ENCODE measurements around the gene HSF4. TPM values are rescaled to one million over a fixed set of nuclear protein-coding genes. Genes with fewer than 3 reads are reported as not detected.

The HSF4 gene
- total RNA-seq, 1 experiment from 2014 or later = 1.2 TPM

- Mint-ChIP-seq H3K4me1 (no peaks in the 10 kb centered on the region), H3K27ac (no peak overlapping the region), H3K27me3 (ENCODE audit: low read depth) (no peaks in the 10 kb centered on the region), H3K4me3 (no peak overlapping the region), H3K36me3 (ENCODE audit: insufficient read depth in 1 of 3, low read depth in 3 of 3) (peaks cover 24 to 83% (median 55%) of the 10 kb centered on the region in 3 experiments; a peak in 6 of 7 replicates), H3K9me3 (no peaks in the 10 kb centered on the region)
- Histone ChIP-seq H3K27me3 (ENCODE audit: insufficient read depth, low read length) (no peaks in the 10 kb centered on the region), H3K9ac (ENCODE audit: extremely low read depth, insufficient read length, low read length) (no peak overlapping the region), H4K20me1 (ENCODE audit: control insufficient read depth, insufficient read depth, insufficient read length) (no peaks in the 10 kb centered on the region), H2BK5ac (ENCODE audit: insufficient read length, low read length) (no peak overlapping the region), H4K8ac (replicated peaks; ENCODE audit: insufficient read length, low read depth, low read length) (no peak overlapping the region), H4K5ac (ENCODE audit: insufficient read length, low read depth, low read length) (no peak overlapping the region), H3K9me3 (ENCODE audit: control insufficient read depth, low read depth, low read length) (no peaks in the 10 kb centered on the region), H3K4ac (ENCODE audit: low read depth, low read length) (no peak overlapping the region), H3K23me2 (ENCODE audit: insufficient read length, low read depth, low read length, poor library complexity, severe bottlenecking) (no peaks in the 10 kb centered on the region), H2AK5ac (ENCODE audit: insufficient read length, low read length) (no peak overlapping the region), H3K18ac (ENCODE audit: insufficient read length, low read depth, low read length) (no peak overlapping the region), H4K91ac (ENCODE audit: insufficient read length, low read depth, low read length) (no peak overlapping the region), H2AFZ (ENCODE audit: low read length) (no peak overlapping the region), H3K4me2 (ENCODE audit: insufficient read depth, insufficient read length, low read length) (no peak overlapping the region), H3K14ac (ENCODE audit: insufficient read depth, low read length) (no peak overlapping the region), H3K23ac (ENCODE audit: insufficient read length, low read depth, low read length) (no peak overlapping the region), H2BK20ac (ENCODE audit: low read depth, low read length, poor library complexity, severe bottlenecking) (no peak overlapping the region), H3K4me1 (ENCODE audit: insufficient read depth, low read length) (no peaks in the 10 kb centered on the region), H3K79me1 (ENCODE audit: insufficient read depth, low read depth, low read length, poor library complexity, severe bottlenecking) (no peaks in the 10 kb centered on the region), H2BK120ac (ENCODE audit: low read depth, low read length, poor library complexity, severe bottlenecking) (no peak overlapping the region), H2BK15ac (ENCODE audit: low read depth, low read length) (no peak overlapping the region), H3K56ac (ENCODE audit: insufficient read length, low read depth, low read length) (no peak overlapping the region), H3T11ph (ENCODE audit: low read length) (no peak overlapping the region), H2BK12ac (ENCODE audit: insufficient read length, low read depth, low read length) (no peak overlapping the region), H3K79me2 (ENCODE audit: insufficient read depth, low read length) (no peaks in the 10 kb centered on the region), H3K27ac (ENCODE audit: insufficient read length, low read depth, low read length) (no peak overlapping the region)
- no CpG with 5 or more reads among the region's 3 CpGs for WGBS (ENCODE audit: extremely low coverage, insufficient read length, low lambda C conversion rate)
- TF ChIP-seq, protein P1, sequence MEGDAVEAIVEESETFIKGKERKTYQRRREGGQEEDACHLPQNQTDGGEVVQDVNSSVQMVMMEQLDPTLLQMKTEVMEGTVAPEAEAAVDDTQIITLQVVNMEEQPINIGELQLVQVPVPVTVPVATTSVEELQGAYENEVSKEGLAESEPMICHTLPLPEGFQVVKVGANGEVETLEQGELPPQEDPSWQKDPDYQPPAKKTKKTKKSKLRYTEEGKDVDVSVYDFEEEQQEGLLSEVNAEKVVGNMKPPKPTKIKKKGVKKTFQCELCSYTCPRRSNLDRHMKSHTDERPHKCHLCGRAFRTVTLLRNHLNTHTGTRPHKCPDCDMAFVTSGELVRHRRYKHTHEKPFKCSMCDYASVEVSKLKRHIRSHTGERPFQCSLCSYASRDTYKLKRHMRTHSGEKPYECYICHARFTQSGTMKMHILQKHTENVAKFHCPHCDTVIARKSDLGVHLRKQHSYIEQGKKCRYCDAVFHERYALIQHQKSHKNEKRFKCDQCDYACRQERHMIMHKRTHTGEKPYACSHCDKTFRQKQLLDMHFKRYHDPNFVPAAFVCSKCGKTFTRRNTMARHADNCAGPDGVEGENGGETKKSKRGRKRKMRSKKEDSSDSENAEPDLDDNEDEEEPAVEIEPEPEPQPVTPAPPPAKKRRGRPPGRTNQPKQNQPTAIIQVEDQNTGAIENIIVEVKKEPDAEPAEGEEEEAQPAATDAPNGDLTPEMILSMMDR (conservative IDR thresholded peaks at IDR 0.05) = no peak
- DNase-seq = no peak
These were observed 26.9 kb upstream of the HSF4 start for GRCh38 chr16:67137605-67138004.

Measured in H9 (cell line).